DMS53 treated with DMSO at 0.1 percent for 48 hours (cell line): Measurements from ENCODE around the gene LHPP.
"Not testable (repeated sequence)": the region's sequence is repeated elsewhere in the genome, so short reads cannot be mapped to it uniquely, and the experiment has no call there.

Experiments used
- DNase-seq: peaks from one replicate; lab custom pipeline; 2025; ENCODE audit not compliant: unreplicated experiment; lab: John Stamatoyannopoulos, UW

Gene LHPP

GRCh38 chr10:124534826-124535601 lies 73.4 kb downstream of the LHPP start:
- no peak for DNase-seq

- no peak for DNase-seq
Measured at GRCh38 chr10:124535731-124536495, 74.3 kb downstream of the LHPP start.

DNA sequence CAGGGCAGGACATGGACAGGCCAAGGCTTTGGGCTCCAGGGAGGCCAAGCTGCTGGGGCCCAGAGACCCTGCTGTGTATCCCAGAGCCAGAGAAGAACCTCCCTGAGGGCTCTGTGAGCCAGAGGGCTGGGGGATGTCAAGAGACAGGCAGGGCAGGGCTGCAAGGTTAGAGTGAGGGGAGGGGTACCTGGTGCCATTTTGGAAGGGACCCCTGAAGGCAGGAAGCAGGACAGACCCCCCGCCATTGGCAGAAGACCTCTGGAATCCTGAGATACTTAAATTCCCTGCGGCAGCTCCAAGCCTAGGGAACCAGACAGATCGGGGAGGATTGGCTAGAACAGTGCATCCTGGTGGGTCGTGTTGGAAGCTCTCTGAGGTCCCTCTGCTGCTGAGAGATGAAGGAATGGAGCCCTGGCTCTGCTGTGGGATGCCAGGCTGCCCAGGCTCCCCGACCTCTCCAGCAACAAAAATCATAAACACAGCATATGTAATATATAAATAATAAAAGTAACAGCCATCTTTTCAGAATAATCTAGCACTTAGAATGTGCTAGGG lies 75.0 kb downstream of the LHPP start:
- no peak for DNase-seq

- DNase-seq: no peak
Measured at GRCh38 chr10:124537166-124537725, 75.6 kb downstream of the LHPP start.

DNA sequence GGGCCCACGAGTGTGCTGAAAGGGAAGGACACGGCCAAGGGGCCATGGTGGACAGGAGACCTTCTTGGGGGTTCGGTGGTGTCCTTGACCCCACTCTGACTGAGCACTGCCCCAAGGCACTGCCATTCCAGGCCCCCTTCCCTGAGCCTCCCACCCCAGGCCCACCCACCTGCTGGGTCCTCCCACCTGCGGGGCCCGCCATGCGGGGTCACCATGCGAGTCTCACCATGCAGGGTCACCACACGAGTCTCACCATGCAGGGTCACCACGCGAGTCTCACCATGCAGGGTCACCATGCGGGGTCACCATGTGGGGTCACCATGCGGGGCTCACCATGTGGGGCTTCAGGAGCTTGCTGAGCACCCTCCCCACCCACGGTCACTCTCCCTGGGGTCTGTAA lies 76.3 kb downstream of the LHPP start:
- DNase-seq: no peak

DNA sequence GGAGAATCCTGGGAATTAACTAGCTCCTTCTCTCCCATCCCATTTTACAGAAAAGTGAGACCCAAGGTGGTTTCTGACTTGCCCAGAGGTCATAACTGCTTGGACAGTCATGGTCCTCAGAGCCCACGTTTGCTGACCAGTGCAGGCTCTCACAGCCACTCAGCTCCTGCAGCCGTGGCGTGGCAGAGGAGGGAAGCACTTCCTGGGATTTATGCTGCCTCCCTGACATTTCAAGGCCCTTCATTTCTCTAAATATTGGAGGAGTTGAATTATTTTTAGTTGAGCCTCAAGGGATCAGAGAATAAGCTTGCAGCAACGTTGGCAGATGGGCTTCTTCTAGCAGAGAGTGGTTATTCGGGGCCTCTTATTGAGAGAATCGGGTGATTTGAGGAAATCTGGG lies 77.1 kb downstream of the LHPP start:
- no peak for DNase-seq

GRCh38 chr10:124539935-124540641 lies 78.5 kb downstream of the LHPP start:
- DNase-seq: no peak

DNA sequence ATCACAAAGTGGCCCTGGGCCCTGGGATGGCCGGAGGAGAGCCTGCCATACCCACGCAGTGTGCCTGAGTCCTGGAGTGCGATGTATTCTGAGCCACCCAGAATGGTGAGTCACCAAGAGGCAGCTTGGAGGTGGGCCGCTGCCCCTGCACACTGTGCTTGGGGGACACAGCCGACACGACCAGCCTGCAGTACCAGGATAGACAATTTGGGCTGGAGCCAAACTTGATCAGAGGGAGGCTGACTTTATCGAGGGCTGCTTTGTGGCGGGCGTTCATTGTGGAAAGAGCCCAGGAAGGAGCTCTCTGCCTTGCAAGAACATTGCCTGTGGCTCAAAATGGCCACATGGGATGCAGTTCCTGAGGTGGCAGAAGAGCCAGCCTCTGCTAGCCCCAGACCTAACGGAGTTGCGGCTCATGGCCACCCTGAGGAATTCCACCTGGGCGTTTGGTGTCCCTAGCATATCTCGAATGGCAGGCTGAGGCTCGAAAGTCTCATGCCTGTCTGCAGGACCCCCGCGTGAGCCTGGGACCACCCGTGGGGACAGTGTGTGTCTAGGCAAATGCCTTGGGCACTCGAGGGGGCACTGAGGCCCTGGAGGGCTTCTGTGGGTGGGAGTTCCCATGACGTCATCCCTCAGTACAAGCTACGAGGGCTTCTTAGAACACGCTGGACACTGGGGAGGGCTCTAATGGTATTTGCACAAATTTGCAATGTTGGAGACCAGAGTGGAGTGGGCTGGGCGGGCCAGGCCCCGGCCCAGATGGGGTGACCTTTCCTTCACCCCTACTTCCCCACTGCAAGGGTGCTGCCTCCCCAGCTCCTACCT lies 79.7 kb downstream of the LHPP start:
- DNase-seq: no peak

GRCh38 chr10:124542336-124542735 lies 80.7 kb downstream of the LHPP start:
- no peak for DNase-seq

DNA sequence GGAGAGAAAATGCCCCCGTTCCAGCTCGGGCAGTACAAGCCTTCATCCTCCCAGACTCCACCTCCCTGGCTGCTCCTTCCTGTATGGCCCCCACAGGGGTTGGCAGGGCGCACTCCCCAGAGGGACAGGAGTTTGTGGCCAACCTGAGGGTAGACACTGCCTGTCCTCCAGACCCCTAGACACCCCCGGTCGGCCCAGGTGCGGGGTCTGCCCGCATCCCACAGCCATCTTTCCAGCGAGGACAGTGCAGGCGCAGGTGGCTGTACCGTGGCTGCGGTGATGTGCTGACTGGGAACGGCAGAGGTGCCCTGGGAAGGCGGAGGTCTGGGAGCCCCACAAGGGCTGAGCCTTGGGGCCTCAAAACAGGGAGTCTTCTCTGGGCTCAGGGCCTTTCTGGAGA lies 81.5 kb downstream of the LHPP start:
- DNase-seq: no peak

DNA sequence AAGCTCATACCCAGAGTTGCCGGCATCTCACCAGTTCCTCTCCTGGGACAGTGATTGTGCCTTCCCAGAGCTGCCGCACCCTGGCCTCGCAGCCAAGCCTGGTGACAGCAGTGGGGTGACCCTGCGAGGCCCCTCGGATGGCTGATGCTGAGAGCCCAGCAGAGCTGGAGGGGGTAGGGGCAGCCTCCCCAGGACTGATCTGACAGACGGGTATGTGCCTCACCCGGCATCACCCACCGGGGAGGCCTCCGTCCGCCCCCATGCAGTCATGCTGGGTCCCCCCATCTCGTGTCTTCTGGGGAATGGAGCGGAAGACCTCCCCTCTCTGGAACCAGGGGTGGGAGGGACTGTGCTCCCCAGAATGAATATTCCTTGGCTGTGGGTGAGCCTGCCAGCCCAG lies 82.3 kb downstream of the LHPP start:
- no peak for DNase-seq

DNA sequence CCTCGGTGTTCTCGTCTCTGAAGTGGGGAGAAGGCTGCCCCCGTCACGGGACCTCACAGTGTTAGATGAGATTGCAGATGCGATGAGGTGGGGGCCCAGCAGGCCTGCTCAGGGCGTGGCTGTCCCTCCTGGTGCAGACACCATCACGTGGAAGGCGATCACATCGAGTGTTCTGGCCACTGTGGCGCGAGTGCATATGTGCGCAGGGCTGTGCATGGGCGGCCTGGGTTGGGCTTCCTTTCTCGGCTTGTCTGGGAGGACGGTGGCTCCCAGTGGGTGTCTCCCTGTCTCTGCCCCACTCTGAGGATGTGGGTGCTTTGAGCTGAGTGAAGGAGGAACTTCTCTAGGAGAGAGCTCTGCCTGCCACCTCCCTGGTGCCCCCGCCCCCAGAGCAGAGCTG lies 83.1 kb downstream of the LHPP start:
- no peak for DNase-seq

- DNase-seq: no peak
Measured at GRCh38 chr10:124545351-124546054, 83.9 kb downstream of the LHPP start.

GRCh38 chr10:124546055-124546369 lies 84.4 kb downstream of the LHPP start:
- DNase-seq: no peak

- DNase-seq: no peak
Measured at GRCh38 chr10:124546957-124547646, 85.5 kb downstream of the LHPP start.

GRCh38 chr10:124547647-124548168 lies 86.1 kb downstream of the LHPP start:
- no peak for DNase-seq

DNA sequence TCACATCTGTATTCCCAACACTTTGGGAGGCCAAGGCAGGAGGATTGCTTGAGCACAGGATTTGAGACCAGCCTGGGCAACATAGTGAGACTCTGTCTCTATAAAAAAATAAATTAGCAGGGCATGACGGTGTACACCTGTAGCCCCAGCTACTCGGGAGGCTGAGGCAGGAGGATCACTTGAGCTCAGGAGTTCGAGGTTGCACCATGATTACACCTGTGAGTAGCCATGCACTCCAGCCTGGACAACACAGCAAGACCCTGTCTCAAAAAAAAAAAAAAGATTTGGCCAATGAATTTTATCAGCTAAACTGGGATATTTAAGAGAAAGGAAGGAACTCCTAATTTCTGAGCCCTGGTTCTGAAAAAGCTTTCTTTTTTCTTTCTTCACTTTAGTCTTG lies 87.5 kb downstream of the LHPP start:
- not testable (repeated sequence) for DNase-seq

DNA sequence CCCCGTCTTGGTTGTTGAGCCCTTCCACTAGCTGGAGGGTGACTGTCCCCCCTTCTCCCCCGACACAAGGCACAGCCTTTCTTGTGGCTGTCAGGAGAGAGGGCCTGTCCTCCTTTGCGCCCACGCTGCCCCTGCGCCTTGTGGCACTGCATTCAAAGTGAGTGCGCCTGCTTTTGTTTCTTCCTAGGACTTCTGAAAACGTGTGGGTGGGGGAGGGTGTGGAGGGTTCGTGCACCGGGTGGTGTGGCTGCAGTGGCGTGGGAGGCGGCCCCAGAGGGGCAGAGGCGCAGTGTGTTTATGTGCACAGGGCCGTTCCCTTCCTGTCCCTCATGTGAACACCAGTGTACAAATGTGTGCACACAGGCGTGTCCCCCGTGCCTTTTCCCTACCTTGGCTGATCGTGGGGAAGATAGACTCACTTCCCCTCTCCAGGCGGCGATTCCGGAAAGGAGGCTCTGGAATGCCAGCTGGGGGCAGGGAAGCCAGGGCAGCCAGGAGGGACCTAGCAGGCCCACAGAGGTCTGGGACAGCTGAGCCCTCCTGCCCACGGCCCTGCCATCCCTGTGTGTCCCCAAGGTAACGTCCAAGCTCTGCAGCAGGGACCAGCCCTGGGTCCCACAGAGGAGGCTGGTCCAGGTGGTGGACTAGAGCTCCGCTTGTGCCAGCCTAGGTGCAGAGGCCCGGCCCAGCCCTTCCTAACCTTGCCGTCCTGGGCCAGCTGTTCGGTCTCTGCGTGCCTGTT lies 88.8 kb downstream of the LHPP start:
- no peak for DNase-seq
